Vagina (tissue), 2 donors: Measurements from ENCODE around the gene TPPP3.

Experiments
- CTCF ChIP-seq, 3 experiments: fragments of 450-650 bp in 2 of 3; fragments of 200-600 bp in 1 of 3; sonication (generic) in 1 of 3; IDR thresholded peaks; one replicate each; pipeline ENCODE4 v1.5.1; 2017 to 2019; ENCODE audit warnings: antibody characterized with exemption in 3 of 3, mild to moderate bottlenecking in 2 of 3, moderate library complexity in 2 of 3
- POLR2A ChIP-seq, 2 donors: fragments of 450-650 bp; IDR thresholded peaks; one replicate each; pipeline ENCODE4 v1.6.1; 2017; ENCODE audit warnings: antibody characterized with exemption in 2 of 2, mild to moderate bottlenecking in 2 of 2, moderate library complexity in 2 of 2
- POLR2AphosphoS5 ChIP-seq, 2 donors: sonication (generic); formaldehyde crosslinking; IDR thresholded peaks; one replicate each; pipeline ENCODE4 v1.9.0; 2017; ENCODE audit warnings: antibody characterized with exemption in 2 of 2, mild to moderate bottlenecking in 2 of 2, low read depth in 1 of 2; ENCODE audit not compliant: insufficient read depth in 1 of 2

GRCh38 chr16:67413978-67414911 lies 20.9 kb upstream of the TPPP3 start:
- TF ChIP-seq CTCF (IDR thresholded peaks at IDR 0.05) (no peak), POLR2AphosphoS5 (IDR thresholded peaks at IDR 0.05; ENCODE audit: insufficient read depth in 1 of 2, low read depth in 1 of 2) (no peak), POLR2A (IDR thresholded peaks at IDR 0.05) (no peak)
